Neural cell (in vitro differentiated cells): ENCODE measurements around the gene PTPRO. TPM values are rescaled to one million over a fixed set of nuclear protein-coding genes. Genes with fewer than 3 reads are reported as not detected.

ENCODE experiments used
- H2AFZ ChIP-seq: fragments of 200-600, 300-800 bp; sonication (generic), shearing (Covaris generic); 2 replicates; pipeline ENCODE4 v1.6.0; 2014; ENCODE audit warnings: low read depth, mild to moderate bottlenecking, antibody characterized with exemption, low read length, moderate library complexity
- H3F3A ChIP-seq: fragments of 200-600 bp; shearing (Covaris generic); 2 replicates; pipeline ENCODE4 v1.6.1; 2016; ENCODE audit warnings: mild to moderate bottlenecking, moderate library complexity, mixed read lengths, antibody characterized with exemption, low read length; ENCODE audit not compliant: insufficient read depth, poor library complexity, severe bottlenecking
- H3K27ac ChIP-seq: fragments of 200-600, 300-800 bp; sonication (generic), shearing (Covaris generic); 2 replicates; pipeline ENCODE4 v1.5.1; 2014; ENCODE audit warnings: mild to moderate bottlenecking, low read length, moderate library complexity
- H3K27me3 ChIP-seq: fragments of 300-800, 200-600 bp; sonication (generic), shearing (Covaris generic); 2 replicates; pipeline ENCODE4 v1.6.0; 2014; ENCODE audit warnings: mild to moderate bottlenecking, low read depth, low read length, moderate library complexity; ENCODE audit not compliant: insufficient read depth
- H3K36me3 ChIP-seq: fragments of 300-800, 200-600 bp; sonication (generic), shearing (Covaris generic); 2 replicates; pipeline ENCODE4 v1.5.1; 2014; ENCODE audit warnings: mild to moderate bottlenecking, antibody characterized with exemption, low read length, moderate library complexity; ENCODE audit not compliant: insufficient read depth
- H3K4me2 ChIP-seq: fragments of 300-800, 200-600 bp; sonication (generic), shearing (Covaris generic); 2 replicates; pipeline ENCODE4 v1.6.0; 2014; ENCODE audit warnings: mild to moderate bottlenecking, low read length
- H3K4me3 ChIP-seq: fragments of 300-800, 200-600 bp; sonication (generic), shearing (Covaris generic); 2 replicates; pipeline ENCODE4 v1.5.1; 2014; ENCODE audit warnings: mild to moderate bottlenecking, low read length, moderate library complexity
- H3K79me2 ChIP-seq: fragments of 200-600 bp; shearing (Covaris generic); replicated peaks from 2 replicates; pipeline ENCODE4 v1.6.0; 2014; ENCODE audit warnings: mild to moderate bottlenecking, low read length, moderate library complexity; ENCODE audit not compliant: insufficient read depth
- H3K9ac ChIP-seq: fragments of 300-800, 200-600 bp; sonication (generic), shearing (Covaris generic); 2 replicates; pipeline ENCODE4 v1.6.1; 2016; ENCODE audit warnings: mild to moderate bottlenecking, low read length, mixed read lengths
- H3K9me2 ChIP-seq: fragments of 200-600 bp; shearing (Covaris generic); 2 replicates; pipeline ENCODE4 v1.6.1; 2016; ENCODE audit warnings: mild to moderate bottlenecking, low read length, mixed read lengths; ENCODE audit not compliant: insufficient read depth
- H3K9me3 ChIP-seq: fragments of 200-600, 300-800 bp; sonication (generic), shearing (Covaris generic); 2 replicates; pipeline ENCODE4 v1.6.1; 2016; ENCODE audit warnings: mild to moderate bottlenecking, mixed run types, low read length, moderate library complexity, mixed read lengths
- H4K20me1 ChIP-seq: fragments of 200-600 bp; shearing (Covaris generic); 2 replicates; pipeline ENCODE4 v1.6.1; 2016; ENCODE audit warnings: mild to moderate bottlenecking, mixed run types; ENCODE audit not compliant: insufficient read depth
- CTCF ChIP-seq: fragments of 450-650 bp; IDR thresholded peaks from 2 replicates; pipeline ENCODE4 v1.5.1; 2014; ENCODE audit warnings: antibody characterized with exemption, mild to moderate bottlenecking, moderate library complexity; ENCODE audit not compliant: poor library complexity, severe bottlenecking
- EZH2 ChIP-seq: fragments of 200-600, 300-800 bp; shearing (Covaris generic), sonication (generic); IDR thresholded peaks from 2 replicates; pipeline ENCODE4 v1.6.1; 2014; ENCODE audit warnings: antibody characterized with exemption, low read length, borderline replicate concordance, mild to moderate bottlenecking; ENCODE audit not compliant: insufficient read depth, poor library complexity, severe bottlenecking
- MXI1 ChIP-seq: fragments of 450-650 bp; conservative IDR thresholded peaks from 2 replicates; pipeline ENCODE4 v1.6.1; 2014; ENCODE audit warnings: antibody characterized with exemption, mild to moderate bottlenecking; ENCODE audit not compliant: poor library complexity, severe bottlenecking
- POLR2AphosphoS5 ChIP-seq: IDR thresholded peaks from 2 replicates; pipeline ENCODE4 v1.6.1; 2012
- RAD21 ChIP-seq: fragments of 450-650 bp; conservative IDR thresholded peaks from 2 replicates; pipeline ENCODE4 v1.6.1; 2014; ENCODE audit warnings: antibody characterized with exemption, mild to moderate bottlenecking, moderate library complexity
- polyA plus RNA-seq: library from polyadenylated mRNA; depleted of rRNA; stranded (reverse); fragments of >200 nt; gene quantifications from 2 replicates; pipeline ENCODE4 v1.2.3, GENCODE V29; 2014
- TF ChIP-seq, protein P1 (sequence below): IDR thresholded peaks from 2 replicates; pipeline ENCODE4 v1.6.1; 2012; ENCODE audit warnings: borderline replicate concordance

The PTPRO gene
- polyA plus RNA-seq, 1 donor from 2014 or later = 124 TPM

DNA sequence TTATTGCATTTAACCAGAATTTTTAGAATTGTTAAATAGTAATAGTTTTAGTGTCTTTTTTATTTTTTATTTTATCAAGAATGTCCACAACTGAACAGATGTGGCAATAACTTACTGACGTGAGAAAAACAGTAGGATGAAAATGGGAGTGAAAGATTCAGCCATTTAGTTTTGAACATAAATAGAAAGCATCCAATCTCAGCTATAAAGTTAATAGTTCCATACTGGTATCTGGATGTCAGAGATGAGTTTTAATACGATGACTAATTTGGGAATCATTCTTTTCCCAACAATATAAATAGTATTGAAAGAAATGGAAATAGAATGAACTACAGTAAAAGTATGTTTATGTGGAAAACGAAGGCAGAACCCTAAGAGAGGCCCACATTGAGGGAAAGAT, 307.5 kb downstream of the PTPRO start:
- Histone ChIP-seq H4K20me1 (no peaks in the 10 kb centered on the region), H3K27me3 (no peaks in the 10 kb centered on the region), H3K27ac (no peak overlapping the region), H3F3A (no peaks in the 10 kb centered on the region), H3K4me3 (no peak overlapping the region), H2AFZ (no peak overlapping the region), H3K9me3 (no peaks in the 10 kb centered on the region), H3K4me2 (no peak overlapping the region), H3K9ac (no peak overlapping the region), H3K9me2 (no peaks in the 10 kb centered on the region), H3K36me3 (no peaks in the 10 kb centered on the region), H3K79me2 (no peaks in the 10 kb centered on the region)
- TF ChIP-seq, protein P1, sequence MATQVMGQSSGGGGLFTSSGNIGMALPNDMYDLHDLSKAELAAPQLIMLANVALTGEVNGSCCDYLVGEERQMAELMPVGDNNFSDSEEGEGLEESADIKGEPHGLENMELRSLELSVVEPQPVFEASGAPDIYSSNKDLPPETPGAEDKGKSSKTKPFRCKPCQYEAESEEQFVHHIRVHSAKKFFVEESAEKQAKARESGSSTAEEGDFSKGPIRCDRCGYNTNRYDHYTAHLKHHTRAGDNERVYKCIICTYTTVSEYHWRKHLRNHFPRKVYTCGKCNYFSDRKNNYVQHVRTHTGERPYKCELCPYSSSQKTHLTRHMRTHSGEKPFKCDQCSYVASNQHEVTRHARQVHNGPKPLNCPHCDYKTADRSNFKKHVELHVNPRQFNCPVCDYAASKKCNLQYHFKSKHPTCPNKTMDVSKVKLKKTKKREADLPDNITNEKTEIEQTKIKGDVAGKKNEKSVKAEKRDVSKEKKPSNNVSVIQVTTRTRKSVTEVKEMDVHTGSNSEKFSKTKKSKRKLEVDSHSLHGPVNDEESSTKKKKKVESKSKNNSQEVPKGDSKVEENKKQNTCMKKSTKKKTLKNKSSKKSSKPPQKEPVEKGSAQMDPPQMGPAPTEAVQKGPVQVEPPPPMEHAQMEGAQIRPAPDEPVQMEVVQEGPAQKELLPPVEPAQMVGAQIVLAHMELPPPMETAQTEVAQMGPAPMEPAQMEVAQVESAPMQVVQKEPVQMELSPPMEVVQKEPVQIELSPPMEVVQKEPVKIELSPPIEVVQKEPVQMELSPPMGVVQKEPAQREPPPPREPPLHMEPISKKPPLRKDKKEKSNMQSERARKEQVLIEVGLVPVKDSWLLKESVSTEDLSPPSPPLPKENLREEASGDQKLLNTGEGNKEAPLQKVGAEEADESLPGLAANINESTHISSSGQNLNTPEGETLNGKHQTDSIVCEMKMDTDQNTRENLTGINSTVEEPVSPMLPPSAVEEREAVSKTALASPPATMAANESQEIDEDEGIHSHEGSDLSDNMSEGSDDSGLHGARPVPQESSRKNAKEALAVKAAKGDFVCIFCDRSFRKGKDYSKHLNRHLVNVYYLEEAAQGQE = no peak

DNA sequence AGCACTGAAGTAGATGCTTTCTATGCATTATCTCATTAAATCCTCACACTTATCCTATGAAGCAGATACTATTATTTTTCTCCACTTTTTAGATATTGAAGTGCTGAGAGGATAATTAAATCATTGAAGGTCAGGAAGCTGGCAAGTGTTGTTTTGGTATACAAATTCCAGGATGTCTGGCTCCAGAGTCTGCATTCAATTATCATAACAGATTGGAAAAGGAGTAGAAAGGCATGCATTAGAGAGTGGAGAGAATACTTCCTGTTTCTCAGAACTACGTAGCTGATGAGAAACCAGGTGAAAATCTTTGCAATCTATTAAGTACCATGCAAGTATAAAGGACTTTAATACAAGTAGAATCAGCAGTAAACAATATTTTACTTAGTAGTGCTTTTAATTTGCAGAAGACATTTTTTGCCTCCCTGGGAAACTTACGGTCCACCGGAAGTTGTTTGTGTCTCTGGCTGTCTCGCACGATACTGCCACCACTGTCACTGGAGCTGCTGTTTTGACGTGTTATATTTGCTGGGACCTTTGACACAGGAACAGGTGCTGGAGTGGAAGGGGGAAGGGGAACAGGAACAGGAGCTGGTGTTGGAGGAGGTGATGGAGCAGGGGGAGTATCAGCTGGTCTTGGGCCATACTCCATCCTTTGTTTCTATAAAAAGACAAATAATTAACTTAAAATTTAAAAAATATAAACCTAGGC, 308.9 kb downstream of the PTPRO start:
- TF ChIP-seq, protein P1 = no peak
- TF ChIP-seq MXI1 (no peak), POLR2AphosphoS5 (no peak), CTCF (no peak), RAD21 (no peak), EZH2 (no peak)
- Histone ChIP-seq H3F3A (no peaks in the 10 kb centered on the region), H2AFZ (no peak overlapping the region), H3K79me2 (no peaks in the 10 kb centered on the region), H3K9ac (no peak overlapping the region), H3K27me3 (no peaks in the 10 kb centered on the region), H3K4me3 (no peak overlapping the region), H3K27ac (no peak overlapping the region), H3K4me2 (no peak overlapping the region), H3K9me3 (no peaks in the 10 kb centered on the region), H3K36me3 (no peaks in the 10 kb centered on the region), H3K9me2 (no peaks in the 10 kb centered on the region), H4K20me1 (no peaks in the 10 kb centered on the region)
